Measurements from ENCODE around the gene HCN1. TPM values are rescaled to one million over a fixed set of nuclear protein-coding genes. Genes with fewer than 3 reads are reported as not detected.
"Not testable (repeated sequence)": the region's sequence is repeated elsewhere in the genome, so short reads cannot be mapped to it uniquely, and the experiment has no call there.

Gene HCN1
- total RNA-seq, 2 donors from 2014 or later = 5.9 to 10.8 TPM

DNA sequence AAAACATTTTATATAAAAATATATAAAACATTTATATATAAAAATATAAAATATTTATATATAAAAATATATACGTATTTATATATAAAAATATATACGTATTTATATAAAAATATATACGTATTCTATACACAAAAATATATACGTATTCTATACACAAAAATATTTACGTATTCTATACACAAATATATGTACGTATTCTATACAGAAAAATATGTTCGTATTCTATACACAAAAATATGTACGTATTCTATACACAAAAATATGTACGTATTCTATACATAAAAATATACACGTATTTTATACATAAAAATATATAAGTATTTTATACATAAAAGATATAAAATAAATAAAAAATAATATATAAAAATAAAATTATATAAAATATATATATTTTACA lies 323.6 kb downstream of the HCN1 start:
- Histone ChIP-seq H3K9me3 (ENCODE audit: control insufficient read depth, low read length) (no peaks in the 10 kb centered on the region), H3K36me3 (ENCODE audit: control insufficient read depth, insufficient read depth, low read length) (no peaks in the 10 kb centered on the region), H3K27ac (ENCODE audit: low read depth, low read length) (no peak overlapping the region), H3K4me1 (ENCODE audit: control insufficient read depth, insufficient read depth, low read length) (no peaks in the 10 kb centered on the region), H3K9ac (ENCODE audit: extremely low read depth, low read length, poor library complexity, severe bottlenecking) (no peak overlapping the region), H3K27me3 (ENCODE audit: control insufficient read depth, insufficient read depth, low read length, poor library complexity, severe bottlenecking) (no peaks in the 10 kb centered on the region), H3K4me3 (ENCODE audit: low read length) (no peak overlapping the region)
- TF ChIP-seq, protein P1, sequence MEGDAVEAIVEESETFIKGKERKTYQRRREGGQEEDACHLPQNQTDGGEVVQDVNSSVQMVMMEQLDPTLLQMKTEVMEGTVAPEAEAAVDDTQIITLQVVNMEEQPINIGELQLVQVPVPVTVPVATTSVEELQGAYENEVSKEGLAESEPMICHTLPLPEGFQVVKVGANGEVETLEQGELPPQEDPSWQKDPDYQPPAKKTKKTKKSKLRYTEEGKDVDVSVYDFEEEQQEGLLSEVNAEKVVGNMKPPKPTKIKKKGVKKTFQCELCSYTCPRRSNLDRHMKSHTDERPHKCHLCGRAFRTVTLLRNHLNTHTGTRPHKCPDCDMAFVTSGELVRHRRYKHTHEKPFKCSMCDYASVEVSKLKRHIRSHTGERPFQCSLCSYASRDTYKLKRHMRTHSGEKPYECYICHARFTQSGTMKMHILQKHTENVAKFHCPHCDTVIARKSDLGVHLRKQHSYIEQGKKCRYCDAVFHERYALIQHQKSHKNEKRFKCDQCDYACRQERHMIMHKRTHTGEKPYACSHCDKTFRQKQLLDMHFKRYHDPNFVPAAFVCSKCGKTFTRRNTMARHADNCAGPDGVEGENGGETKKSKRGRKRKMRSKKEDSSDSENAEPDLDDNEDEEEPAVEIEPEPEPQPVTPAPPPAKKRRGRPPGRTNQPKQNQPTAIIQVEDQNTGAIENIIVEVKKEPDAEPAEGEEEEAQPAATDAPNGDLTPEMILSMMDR (conservative IDR thresholded peaks at IDR 0.05) = no peak
- Mint-ChIP-seq H3K27me3 (ENCODE audit: insufficient read depth) (no peaks in the 10 kb centered on the region), H3K4me1 (no peaks in the 10 kb centered on the region), H3K36me3 (ENCODE audit: low read depth) (no peaks in the 10 kb centered on the region), H3K27ac (no peak overlapping the region), H3K9me3 (peaks cover 5% of the 10 kb centered on the region), H3K4me3 (no peak overlapping the region)
- 98% methylated on average over 4 of the region's 10 CpGs; no CpG with 5 or more reads in 1 of the 2 experiments for WGBS, 2 experiments (ENCODE audit: insufficient coverage in 1 of 2, insufficient read length in 1 of 2)
- DNase-seq = no peak

DNA sequence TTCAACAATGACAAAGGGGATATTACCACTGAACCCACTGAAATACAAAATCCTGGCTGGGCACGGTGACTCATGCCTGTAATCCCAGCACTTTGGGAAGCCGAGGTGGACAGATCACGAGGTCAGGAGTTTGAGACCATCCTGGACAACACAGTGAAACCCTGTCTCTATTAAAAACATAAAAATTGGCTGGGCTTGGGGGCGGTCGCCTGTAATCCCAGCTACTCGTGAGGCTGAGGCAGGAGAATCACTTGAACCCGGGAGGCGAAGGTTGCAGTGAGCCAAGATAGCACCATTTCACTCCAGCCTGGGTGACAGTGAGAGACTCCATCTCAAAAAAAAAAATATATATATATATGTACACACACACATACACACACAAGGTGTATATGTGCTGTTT lies 324.8 kb downstream of the HCN1 start:
- H3K9me3 Mint-ChIP-seq; H3K27me3 ChIP-seq (ENCODE audit: control insufficient read depth, insufficient read depth, low read length, poor library complexity, severe bottlenecking); H3K9me3 ChIP-seq (ENCODE audit: control insufficient read depth, low read length); H3K4me1 Mint-ChIP-seq; H3K4me3 Mint-ChIP-seq; DNase-seq; H3K9ac ChIP-seq (ENCODE audit: extremely low read depth, low read length, poor library complexity, severe bottlenecking); H3K27ac Mint-ChIP-seq; H3K27ac ChIP-seq (ENCODE audit: low read depth, low read length); H3K4me1 ChIP-seq (ENCODE audit: control insufficient read depth, insufficient read depth, low read length); H3K4me3 ChIP-seq (ENCODE audit: low read length); H3K36me3 Mint-ChIP-seq (ENCODE audit: low read depth); H3K27me3 Mint-ChIP-seq (ENCODE audit: insufficient read depth); H3K36me3 ChIP-seq (ENCODE audit: control insufficient read depth, insufficient read depth, low read length): not testable (repeated sequence)
- WGBS, 2 experiments (ENCODE audit: insufficient coverage in 1 of 2, insufficient read length in 1 of 2) = 92 to 100% methylated on average over 2 to 8 of the region's 8 CpGs

DNA sequence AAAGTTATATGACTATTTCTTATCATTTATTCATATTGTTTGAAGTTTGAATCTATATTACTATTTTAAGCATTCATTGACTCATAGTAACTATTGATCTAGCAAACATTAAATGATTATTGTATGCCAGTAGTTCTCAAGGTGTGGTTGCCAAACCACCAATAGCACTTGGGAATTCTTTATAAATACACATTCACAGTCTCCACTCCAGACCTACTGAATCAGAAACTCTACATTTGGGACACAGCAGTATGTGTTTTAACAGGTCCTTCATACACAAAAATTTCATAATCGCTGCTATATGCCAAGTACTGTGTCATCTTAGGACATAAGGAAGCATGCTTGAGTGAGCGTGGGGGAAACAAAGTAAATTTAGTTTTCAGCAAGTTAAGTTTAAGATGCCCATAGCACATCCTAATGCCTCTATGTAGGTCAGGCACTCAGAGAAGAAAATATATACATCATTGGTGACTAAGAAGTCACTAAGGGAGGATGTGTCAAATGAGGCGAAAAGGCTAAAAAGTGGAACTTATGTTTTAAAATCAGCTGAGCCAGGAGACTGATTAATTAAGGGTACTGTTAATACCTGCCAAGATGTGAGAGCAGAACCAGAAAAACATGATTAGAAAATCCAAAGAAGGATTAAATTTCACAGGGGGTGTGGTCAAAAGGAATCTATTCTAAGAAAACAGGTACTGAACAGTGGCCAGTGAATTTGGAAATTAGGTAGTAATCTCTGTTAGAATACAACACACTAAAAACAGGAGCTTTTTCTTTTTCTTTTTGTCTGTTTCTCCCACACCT lies 340.8 kb downstream of the HCN1 start:
- WGBS, 2 experiments (ENCODE audit: insufficient coverage in 1 of 2, insufficient read length in 1 of 2) = 81 to 100% methylated on average over 2 to 3 of the region's 3 CpGs

More for the DNA sequence above, 340.8 kb downstream of the HCN1 start:
- H3K36me3 ChIP-seq (ENCODE audit: control insufficient read depth, insufficient read depth, low read length) = no peaks in the 10 kb centered on the region
- H3K27ac ChIP-seq (ENCODE audit: low read depth, low read length) = no peak overlapping the region
- H3K9me3 ChIP-seq (ENCODE audit: control insufficient read depth, low read length) = no peaks in the 10 kb centered on the region
- Mint-ChIP-seq H3K36me3 (ENCODE audit: low read depth) (peaks cover 2% of the 10 kb centered on the region), H3K27me3 (ENCODE audit: insufficient read depth) (no peaks in the 10 kb centered on the region), H3K4me1 (no peaks in the 10 kb centered on the region), H3K27ac (no peak overlapping the region), H3K9me3 (peaks cover 2% of the 10 kb centered on the region), H3K4me3 (no peak overlapping the region)
- no peak overlapping the region for H3K4me3 ChIP-seq (ENCODE audit: low read length)
- H3K9ac ChIP-seq (ENCODE audit: extremely low read depth, low read length, poor library complexity, severe bottlenecking) = no peak overlapping the region
- no peak for DNase-seq
- no peaks in the 10 kb centered on the region for H3K4me1 ChIP-seq (ENCODE audit: control insufficient read depth, insufficient read depth, low read length)
- no peaks in the 10 kb centered on the region for H3K27me3 ChIP-seq (ENCODE audit: control insufficient read depth, insufficient read depth, low read length, poor library complexity, severe bottlenecking)
- TF ChIP-seq, protein P1 (conservative IDR thresholded peaks at IDR 0.05) = no peak
